H1 (cell line): Measurements from ENCODE around the gene KRT1. TPM values are rescaled to one million over a fixed set of nuclear protein-coding genes. Genes with fewer than 3 reads are reported as not detected.

ENCODE experiments used
- CTCF ChIA-PET: fragments of 300-600 bp; sonication (Branson Sonifier 250); formaldehyde crosslinking; loops from one replicate; lab custom pipeline; 2021; ENCODE audit not compliant: partially characterized antibody; lab: Charles Lee
- POLR2A ChIA-PET: fragments of 300-600 bp; sonication (Branson Sonifier 250); formaldehyde crosslinking; loops from one replicate; lab custom pipeline; 2021; ENCODE audit warnings: inconsistent platforms; ENCODE audit not compliant: partially characterized antibody; lab: Charles Lee
- DNase-seq, 2 experiments: peaks; one replicate each; pipeline versions ENCODE4 v3.0.0 to v3.0.0-alpha.2; 2010 to 2022; ENCODE audit warnings: low spot score in 2 of 2, low read depth in 1 of 2, mixed read lengths in 1 of 2
- FAIRE-seq: peaks from 2 replicates; lab custom pipeline; 2011; peaks lifted over from hg19 to GRCh38; lab: Jason Lieb, UNC
- H2AFZ ChIP-seq: 2 replicates; pipeline ENCODE4 v1.8.1; 2012; ENCODE audit warnings: low read length, inconsistent platforms
- H2AK5ac ChIP-seq: 2 replicates; pipeline ENCODE4 v1.6.1; 2013; ENCODE audit warnings: low read depth, low read length
- H2BK120ac ChIP-seq: replicated peaks from 2 replicates; pipeline ENCODE3; 2013; ENCODE audit warnings: low read depth, low read length, inconsistent platforms
- H2BK12ac ChIP-seq: 2 replicates; pipeline ENCODE4 v1.6.1; 2013; ENCODE audit warnings: low read depth, low read length
- H2BK15ac ChIP-seq: 2 replicates; pipeline ENCODE4 v1.6.1; 2013; ENCODE audit warnings: low read length
- H2BK20ac ChIP-seq: 2 replicates; pipeline ENCODE4 v1.6.1; 2013; ENCODE audit warnings: low read length
- H2BK5ac ChIP-seq: 2 replicates; pipeline ENCODE4 v1.6.1; 2013; ENCODE audit warnings: low read depth, low read length
- H3K14ac ChIP-seq: 2 replicates; pipeline ENCODE4 v1.6.1; 2013; ENCODE audit warnings: inconsistent platforms; ENCODE audit not compliant: insufficient read length
- H3K18ac ChIP-seq: 2 replicates; pipeline ENCODE4 v1.6.1; 2013; ENCODE audit warnings: low read length; ENCODE audit errors: extremely low read depth
- H3K23ac ChIP-seq: 2 replicates; pipeline ENCODE4 v1.6.1; 2013; ENCODE audit warnings: inconsistent platforms; ENCODE audit not compliant: insufficient read length
- H3K23me2 ChIP-seq: 2 replicates; pipeline ENCODE4 v1.6.1; 2013; ENCODE audit warnings: low read depth, low read length
- H3K27ac ChIP-seq: 2 replicates; pipeline ENCODE4 v1.6.1; 2011; ENCODE audit warnings: low read depth, low read length, inconsistent platforms
- H3K27me3 ChIP-seq, 4 experiments: replicated peaks in 1 of 4; 1 replicate in 1 of 4; 2 replicates in 3 of 4; pipeline versions ENCODE4 v1.6.1 to v1.8.1; 2011 to 2013; ENCODE audit warnings: low read length in 3 of 4, mild to moderate bottlenecking in 3 of 4, inconsistent platforms in 2 of 4, mixed read lengths in 2 of 4, moderate library complexity in 1 of 4; ENCODE audit not compliant: control insufficient read depth in 3 of 4, insufficient read depth in 3 of 4; ENCODE audit errors: extremely low read depth in 1 of 4
- H3K36me3 ChIP-seq, 4 experiments: 2 replicates each; pipeline versions ENCODE4 v1.6.1 to v1.8.1; 2011 to 2013; ENCODE audit warnings: mild to moderate bottlenecking in 4 of 4, low read length in 3 of 4, moderate library complexity in 2 of 4, control low read depth in 1 of 4, inconsistent platforms in 1 of 4; ENCODE audit not compliant: insufficient read depth in 4 of 4, control insufficient read depth in 2 of 4
- H3K4ac ChIP-seq: replicated peaks from 2 replicates; pipeline ENCODE3; 2013; ENCODE audit warnings: low read length, low read depth, mixed read lengths, inconsistent platforms; ENCODE audit not compliant: insufficient read length
- H3K4me1 ChIP-seq, 4 experiments: replicated peaks in 1 of 4; 1 replicate in 1 of 4; 2 replicates in 3 of 4; pipeline versions ENCODE4 v1.6.1 to v1.8.1; 2011 to 2013; ENCODE audit warnings: low read length in 3 of 4, inconsistent platforms in 2 of 4, mixed read lengths in 1 of 4; ENCODE audit not compliant: insufficient read depth in 4 of 4, control insufficient read depth in 3 of 4
- H3K4me2 ChIP-seq, 2 experiments: 2 replicates each; pipeline versions ENCODE4 v1.6.1 to v1.8.1; 2011 to 2013; ENCODE audit warnings: low read depth in 2 of 2, low read length in 2 of 2, control low read depth in 1 of 2, inconsistent platforms in 1 of 2, mild to moderate bottlenecking in 1 of 2; ENCODE audit not compliant: insufficient read depth in 1 of 2
- H3K4me3 ChIP-seq, 4 experiments: fragments of 200-600, 300-600 bp in 1 of 4; sonication (generic), shearing (Covaris generic), sonication (Bioruptor Twin) in 1 of 4; 2 replicates each; pipeline versions ENCODE4 v1.5.1 to v1.8.1; 2011 to 2016; ENCODE audit warnings: low read length in 4 of 4, low read depth in 3 of 4, control low read depth in 2 of 4, inconsistent platforms in 2 of 4, mild to moderate bottlenecking in 2 of 4, mixed read lengths in 1 of 4, moderate library complexity in 1 of 4; ENCODE audit not compliant: insufficient read depth in 2 of 4; ENCODE audit errors: extremely low read depth in 1 of 4
- H3K56ac ChIP-seq: replicated peaks from 2 replicates; pipeline ENCODE3; 2013; ENCODE audit warnings: low read depth, mild to moderate bottlenecking, mixed read lengths, low read length, inconsistent platforms; ENCODE audit not compliant: insufficient read length
- H3K79me1 ChIP-seq: 2 replicates; pipeline ENCODE4 v1.6.1; 2013; ENCODE audit warnings: low read depth, low read length, control low read depth
- H3K79me2 ChIP-seq, 2 experiments: 2 replicates each; pipeline versions ENCODE4 v1.6.1 to v1.8.1; 2012 to 2013; ENCODE audit warnings: low read length in 2 of 2, mild to moderate bottlenecking in 2 of 2, inconsistent platforms in 1 of 2; ENCODE audit not compliant: insufficient read depth in 2 of 2, control insufficient read depth in 1 of 2
- H3K9ac ChIP-seq, 4 experiments: replicated peaks in 1 of 4; 1 replicate in 1 of 4; 2 replicates in 3 of 4; pipeline versions ENCODE4 v1.6.1 to v1.8.1; 2011 to 2013; ENCODE audit warnings: low read depth in 3 of 4, low read length in 3 of 4, control low read depth in 2 of 4, mild to moderate bottlenecking in 2 of 4, moderate library complexity in 2 of 4, inconsistent platforms in 1 of 4; ENCODE audit errors: extremely low read depth in 1 of 4
- H3K9me3 ChIP-seq, 2 experiments: 2 replicates each; pipeline versions ENCODE4 v1.6.1 to v1.8.1; 2012 to 2013; ENCODE audit warnings: mild to moderate bottlenecking in 2 of 2, moderate library complexity in 2 of 2, control low read depth in 1 of 2, inconsistent platforms in 1 of 2, low read depth in 1 of 2, low read length in 1 of 2, mixed read lengths in 1 of 2; ENCODE audit not compliant: insufficient read depth in 2 of 2
- H4K20me1 ChIP-seq, 2 experiments: replicated peaks in 1 of 2; 2 replicates each; pipeline versions ENCODE3 to v1.8.1; 2011 to 2013; ENCODE audit warnings: inconsistent platforms in 2 of 2, low read length in 2 of 2, mild to moderate bottlenecking in 1 of 2; ENCODE audit not compliant: insufficient read depth in 2 of 2, control insufficient read depth in 1 of 2
- H4K5ac ChIP-seq: 2 replicates; pipeline ENCODE4 v1.6.1; 2013; ENCODE audit warnings: low read length, low read depth, mixed read lengths, inconsistent platforms; ENCODE audit not compliant: insufficient read length
- H4K8ac ChIP-seq: 2 replicates; pipeline ENCODE4 v1.8.0; 2013; ENCODE audit warnings: mild to moderate bottlenecking, moderate library complexity, low read length, inconsistent platforms; ENCODE audit not compliant: insufficient read depth; ENCODE audit errors: extremely low read depth
- H4K91ac ChIP-seq: replicated peaks from 2 replicates; pipeline ENCODE3; 2013; ENCODE audit warnings: low read length, mixed read lengths, inconsistent platforms; ENCODE audit not compliant: insufficient read length
- POU5F1 ChIP-seq: IDR thresholded peaks from 2 replicates; pipeline ENCODE4 v1.6.1; 2011; ENCODE audit warnings: low read depth, mild to moderate bottlenecking, low read length, moderate library complexity
- SIN3A ChIP-seq, 2 experiments: IDR thresholded peaks in 1 of 2; conservative IDR thresholded peaks in 1 of 2; 2 replicates each; pipeline ENCODE4 v1.6.1; 2011 to 2012; ENCODE audit warnings: low read length in 2 of 2, improper control_type of control experiment in 1 of 2, low read depth in 1 of 2, mild to moderate bottlenecking in 1 of 2
- WGBS, 2 experiments: shearing (Covaris generic) in 1 of 2; methylation state at CpG; one replicate each; pipeline versions ENCODE4 v1.1.6 to v1.1.7; 2013 to 2015; ENCODE audit warnings: low lambda C conversion rate in 2 of 2, mixed read lengths in 2 of 2, inconsistent platforms in 1 of 2, low coverage in 1 of 2, missing lambda C conversion rate in 1 of 2; ENCODE audit not compliant: insufficient replicate concordance in 2 of 2, insufficient coverage in 1 of 2, insufficient read length in 1 of 2; ENCODE audit errors: extremely low coverage in 1 of 2, missing lambda C conversion rate in 1 of 2; 5-methylcytosine and 5-hydroxymethylcytosine counted together
- long read RNA-seq, 2 experiments: library from RNA in 1 of 2; library from capped mRNA in 1 of 2; stranded (forward); transcript quantifications; one replicate each; pipeline ENCODE4 v2.0.0, GENCODE V29; 2021; ENCODE audit warnings: inconsistent platforms in 1 of 2
- polyA minus RNA-seq, 3 experiments: library from RNA; depleted of rRNA, polyadenylated mRNA; stranded (reverse); fragments of >200 nt; gene quantifications; 1 replicate in 2 of 3; 2 replicates in 1 of 3; pipeline ENCODE4 v1.2.3, GENCODE V29; 2011
- polyA plus RNA-seq, 7 experiments: library from polyadenylated mRNA; depleted of rRNA in 3 of 7; stranded (reverse) in 5 of 7; unstranded in 2 of 7; fragments of >200 nt in 5 of 7; fragments of 200-250 nt in 2 of 7; gene quantifications; 1 replicate in 5 of 7; 2 replicates in 1 of 7; 4 replicates in 1 of 7; pipeline versions ENCODE4 v1.2.1 to v1.2.3, GENCODE V29; 2011 to 2013; ENCODE audit warnings: missing spikeins in 2 of 7, mixed read lengths in 2 of 7
- total RNA-seq: library from RNA; stranded (reverse); fragmentation: NEBNext Ultra II Directional; extraction: Animal tissue kit (Norgen Biotek cat#: 25700); gene quantifications from 2 replicates; pipeline ENCODE4 v1.2.1, GENCODE V29; 2021

KRT1 gene
- total RNA-seq (not detected in 2 replicates), polyA plus RNA-seq (2011; rRNA removed) (not detected in 2 replicates), polyA minus RNA-seq (2011; rRNA and poly(A)+ RNA removed) (not detected in 2 replicates)
- polyA plus RNA-seq (2011; cell fraction: cytosol; rRNA removed), result not detected
- polyA plus RNA-seq (2011; cell fraction: nucleus; rRNA removed), result not detected
- polyA plus RNA-seq (2012, experiment 1 of 2), result not detected in 4 replicates
- not detected for polyA plus RNA-seq (2012, experiment 2 of 2)
- polyA plus RNA-seq (2013, experiment 1 of 2), result not detected
- polyA plus RNA-seq (2013, experiment 2 of 2), result not detected
- not detected for polyA minus RNA-seq (2011; cell fraction: cytosol; rRNA and poly(A)+ RNA removed)
- not detected for polyA minus RNA-seq (2011; cell fraction: nucleus; rRNA and poly(A)+ RNA removed)
- long read RNA-seq, experiment 1, result 0 reads
- long read RNA-seq, experiment 2, result 0 reads

GRCh38 chr12:52680363-52680762, at the start of gene KRT1:
TSS of gene KRT1 (minus strand) at chr12:52680407. CDS start at chr12:52680348, 59 bp downstream.
- DNase-seq (no peak), FAIRE-seq (no peak)
- no peaks in the 10 kb centered on the region for H3K36me3 ChIP-seq
- H2BK5ac ChIP-seq, result no peak within 1 kb of the TSS
- ChIA-PET POLR2A (interaction anchor here (0.7 kb wide), 1 partner anchor 10 kb away, joined by 3 read pairs; no protein-coding TSS in a partner anchor), CTCF (interaction anchor here (0.9 to 2.5 kb wide), 8 partner anchors 11 to 301 kb away, joined by 3 to 11 read pairs (median 4); no protein-coding TSS in a partner anchor)
- H2BK20ac ChIP-seq, result no peak within 1 kb of the TSS
- H3K23ac ChIP-seq, result no peak within 1 kb of the TSS
- no peak for TF ChIP-seq SIN3A (conservative IDR thresholded peaks at IDR 0.05 in 1 of 2, IDR thresholded peaks at IDR 0.05 in 1 of 2; ENCODE audit: low read depth in 1 of 2, low read length in 2 of 2)
- TF ChIP-seq POU5F1, result no peak
- no peak within 1 kb of the TSS for H3K4me3 ChIP-seq
- H3K4ac ChIP-seq, result no peak within 1 kb of the TSS
- no peak within 1 kb of the TSS for H2BK15ac ChIP-seq
- no peak within 1 kb of the TSS for H3K27ac ChIP-seq
- H3K14ac ChIP-seq, result no peak within 1 kb of the TSS
- no peaks in the 10 kb centered on the region; the same call in 1 of the 2 replicates for H3K23me2 ChIP-seq
- no peaks in the 10 kb centered on the region for H3K4me1 ChIP-seq
- H3K56ac ChIP-seq, result no peak within 1 kb of the TSS
- H3K79me2 ChIP-seq, result no peaks in the 10 kb centered on the region
- H3K4me2 ChIP-seq, result no peak within 1 kb of the TSS
- H2AFZ ChIP-seq, result no peak within 1 kb of the TSS
- H4K91ac ChIP-seq, result no peak within 1 kb of the TSS
- no peak within 1 kb of the TSS for H2BK120ac ChIP-seq
- WGBS, 2 experiments, result 90% methylated on average over 3 of the region's 3 CpGs; no CpG with 5 or more reads in 1 of the 2 experiments
- H3K27me3 ChIP-seq, result no peaks in the 10 kb centered on the region
- H4K5ac ChIP-seq, result no peak within 1 kb of the TSS
- H3K9ac ChIP-seq, result no peak within 1 kb of the TSS
- H3K18ac ChIP-seq, result no peak within 1 kb of the TSS
- H3K9me3 ChIP-seq, result no peaks in the 10 kb centered on the region
- no peaks in the 10 kb centered on the region for H3K79me1 ChIP-seq
- H2BK12ac ChIP-seq, result no peak within 1 kb of the TSS
- H4K20me1 ChIP-seq, result no peaks in the 10 kb centered on the region
- H4K8ac ChIP-seq, result no peak within 1 kb of the TSS
- H2AK5ac ChIP-seq, result no peak within 1 kb of the TSS
